Body of pancreas (tissue), 4 donors: ENCODE measurements around the gene TMEM38A. TPM values are rescaled to one million over a fixed set of nuclear protein-coding genes. Genes with fewer than 3 reads are reported as not detected.

Experiments
- ATAC-seq: fragments of 150-250 bp; one replicate; pipeline ENCODE4 v1.9.1; 2016
- DNase-seq, 4 donors: peaks; one replicate each; pipeline ENCODE4 v3.0.0-alpha.2; 2019
- H3K27ac ChIP-seq, 4 donors: fragments of 200-600 bp; sonication (generic); 1 replicate in 3 of 4; 2 replicates in 1 of 4; pipeline versions ENCODE4 v1.5.1 to v1.6.1; 2016 to 2019; ENCODE audit warnings: mild to moderate bottlenecking in 1 of 4, mixed read lengths in 1 of 4, moderate library complexity in 1 of 4
- H3K27me3 ChIP-seq, 2 donors: fragments of 200-600 bp; sonication (generic); one replicate each; pipeline ENCODE4 v1.6.0; 2016; ENCODE audit warnings: mild to moderate bottlenecking in 1 of 2
- H3K36me3 ChIP-seq, 2 donors: fragments of 200-600 bp; sonication (generic); replicated peaks in 1 of 2; 2 replicates each; pipeline ENCODE4 v1.5.1; 2016; ENCODE audit warnings: low read depth in 2 of 2; ENCODE audit not compliant: insufficient read depth in 1 of 2
- H3K4me1 ChIP-seq: fragments of 200-600 bp; sonication (generic); one replicate; pipeline ENCODE4 v1.6.0; 2016
- H3K4me3 ChIP-seq, 2 donors: fragments of 200-600 bp; sonication (generic); 1 replicate in 1 of 2; 2 replicates in 1 of 2; pipeline ENCODE4 v1.5.1; 2016 to 2019
- H3K9me3 ChIP-seq, 3 donors: fragments of 200-600 bp; sonication (generic); 1 replicate in 2 of 3; 2 replicates in 1 of 3; pipeline ENCODE4 v1.5.1; 2016
- CTCF ChIP-seq, 7 experiments: fragments of 450-650 bp in 4 of 7; fragments of 200-600 bp in 3 of 7; sonication (generic) in 3 of 7; IDR thresholded peaks; one replicate each; pipeline ENCODE4 v1.5.1; 2016 to 2019; ENCODE audit warnings: antibody characterized with exemption in 7 of 7
- POLR2A ChIP-seq, 3 donors: fragments of 450-650 bp; IDR thresholded peaks; one replicate each; pipeline ENCODE4 v1.6.1; 2016; ENCODE audit warnings: antibody characterized with exemption in 3 of 3, mild to moderate bottlenecking in 2 of 3
- WGBS, 2 donors: methylation state at CpG; one replicate each; pipeline ENCODE4 v1.1.5; 2017; 5-methylcytosine and 5-hydroxymethylcytosine counted together
- intact Hi-C: fragments of 100-400 bp; cut with DNase I; formaldehyde crosslinking; loops from one replicate; pipeline ENCODE4 v1.15.1; 2023
- total RNA-seq, 2 donors: library from RNA; depleted of rRNA; stranded (reverse); fragments of >200 nt; gene quantifications; one replicate each; pipeline ENCODE4 v1.1.0, GENCODE V29; 2016

TMEM38A gene
- 1 to 10 TPM; 2.9 to 3.3 TPM for total RNA-seq

- TF ChIP-seq POLR2A (IDR thresholded peaks at IDR 0.05) (peak in 2 of 3 donors; percentile 27 to 43), CTCF (IDR thresholded peaks at IDR 0.05) (no peak)
- WGBS, 2 donors: 1 to 3% methylated on average over 9 to 37 of the region's 76 CpGs
- H3K4me1 ChIP-seq: peaks cover 35% of the 10 kb centered on the region
Observed at GRCh38 chr19:16660763-16661479, at the start of gene TMEM38A. TSS of gene TMEM38A (plus strand) at chr19:16661139. CDS start at chr19:16661218, 79 bp downstream.

GRCh38 chr19:16612636-16613035, 48.3 kb upstream of the TMEM38A start:
- Histone ChIP-seq H3K9me3 (no peaks in the 10 kb centered on the region), H3K36me3 (no peaks in the 10 kb centered on the region), H3K4me1 (peaks cover 61% of the 10 kb centered on the region), H3K27ac (peak overlapping the region; percentile 28 to 57 (median 47)), H3K27me3 (no peaks in the 10 kb centered on the region), H3K4me3 (no peak overlapping the region)
- DNase-seq (no peak), ATAC-seq (no peak)
- 37 to 42% methylated on average over 3 of the region's 3 CpGs for WGBS, 2 donors
- TF ChIP-seq POLR2A (IDR thresholded peaks at IDR 0.05) (no peak), CTCF (IDR thresholded peaks at IDR 0.05) (no peak)
- intact Hi-C loops: no loop called here

More at GRCh38 chr19:16660763-16661479, at the start of gene TMEM38A:
- Histone ChIP-seq H3K9me3 (no peaks in the 10 kb centered on the region), H3K27ac (peak within 1 kb of the TSS; percentile 83 to 93 (median 86)), H3K36me3 (peaks cover 0 to 13% of the 10 kb centered on the region in 2 donors), H3K27me3 (no peaks in the 10 kb centered on the region), H3K4me3 (peak within 1 kb of the TSS; percentile 66 to 88)
- peak; percentile 25 for ATAC-seq
- DNase-seq: peak; percentile 41 to 66 (median 46)
- intact Hi-C loops: no loop called here

GRCh38 chr19:16613841-16614240, 47.1 kb upstream of the TMEM38A start:
- Histone ChIP-seq H3K9me3 (no peaks in the 10 kb centered on the region), H3K27ac (no peak overlapping the region), H3K4me3 (no peak overlapping the region), H3K4me1 (peaks cover 53% of the 10 kb centered on the region), H3K27me3 (no peaks in the 10 kb centered on the region), H3K36me3 (no peaks in the 10 kb centered on the region)
- DNase-seq (no peak), ATAC-seq (no peak)
- no peak for TF ChIP-seq CTCF (IDR thresholded peaks at IDR 0.05)
- no peak for TF ChIP-seq POLR2A (IDR thresholded peaks at IDR 0.05)
- intact Hi-C loops: no loop called here
- 69 to 94% methylated on average over 1 to 2 of the region's 2 CpGs for WGBS, 2 donors

GRCh38 chr19:16614941-16615340, 46.0 kb upstream of the TMEM38A start:
- intact Hi-C loops: no loop called here
- WGBS, 2 donors: 21 to 25% methylated on average over 2 of the region's 2 CpGs
- H3K27me3 ChIP-seq: no peaks in the 10 kb centered on the region
- no peak overlapping the region for H3K4me3 ChIP-seq
- H3K9me3 ChIP-seq: no peaks in the 10 kb centered on the region
- H3K27ac ChIP-seq: no peak overlapping the region
- DNase-seq (no peak), ATAC-seq (no peak)
- TF ChIP-seq CTCF (IDR thresholded peaks at IDR 0.05): no peak
- TF ChIP-seq POLR2A (IDR thresholded peaks at IDR 0.05): no peak
- no peaks in the 10 kb centered on the region for H3K36me3 ChIP-seq
- peaks cover 62% of the 10 kb centered on the region for H3K4me1 ChIP-seq

GRCh38 chr19:16615808-16616207, 45.1 kb upstream of the TMEM38A start:
- no peaks in the 10 kb centered on the region for H3K36me3 ChIP-seq
- intact Hi-C loops: no loop called here
- H3K27me3 ChIP-seq: no peaks in the 10 kb centered on the region
- DNase-seq: no peak
- H3K27ac ChIP-seq: no peak overlapping the region
- TF ChIP-seq CTCF (IDR thresholded peaks at IDR 0.05) (no peak), POLR2A (IDR thresholded peaks at IDR 0.05) (no peak)
- no peak overlapping the region for H3K4me3 ChIP-seq
- WGBS, 2 donors: 44% methylated on average over 1 of the region's 1 CpG; no CpG with 5 or more reads in 1 of the 2 donors
- H3K9me3 ChIP-seq: no peaks in the 10 kb centered on the region
- H3K4me1 ChIP-seq: peaks cover 64% of the 10 kb centered on the region
- no peak for ATAC-seq
